Hypothalamus (tissue), 51 donors: ENCODE measurements around the gene PGBD1.

ENCODE experiments used
- DNase-seq, 51 donors: peaks; one replicate each; lab custom pipeline; 2025; lab: John Stamatoyannopoulos, UW

The PGBD1 gene

DNA sequence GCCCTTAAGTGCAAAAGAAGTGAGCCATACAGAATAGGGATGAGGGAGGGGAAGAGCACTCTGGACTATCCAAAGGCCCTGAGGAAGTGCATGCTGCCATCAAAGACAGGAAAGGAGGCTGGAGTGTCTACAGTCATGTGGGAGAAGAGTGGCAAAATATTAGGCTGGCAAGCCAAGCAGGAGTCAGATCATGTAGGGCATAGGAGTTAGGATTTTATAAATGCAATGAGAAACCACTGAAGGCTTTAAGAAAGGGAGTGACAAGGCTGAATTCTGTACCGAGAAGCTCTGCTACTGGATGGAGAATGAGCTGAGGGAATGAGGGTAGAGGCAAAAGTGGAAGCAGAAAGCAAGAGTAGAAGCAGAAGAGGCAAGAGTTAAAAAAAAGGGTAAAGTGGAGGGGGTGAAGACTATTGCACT, 52.2 kb downstream of the PGBD1 start:
- no peak for DNase-seq

DNA sequence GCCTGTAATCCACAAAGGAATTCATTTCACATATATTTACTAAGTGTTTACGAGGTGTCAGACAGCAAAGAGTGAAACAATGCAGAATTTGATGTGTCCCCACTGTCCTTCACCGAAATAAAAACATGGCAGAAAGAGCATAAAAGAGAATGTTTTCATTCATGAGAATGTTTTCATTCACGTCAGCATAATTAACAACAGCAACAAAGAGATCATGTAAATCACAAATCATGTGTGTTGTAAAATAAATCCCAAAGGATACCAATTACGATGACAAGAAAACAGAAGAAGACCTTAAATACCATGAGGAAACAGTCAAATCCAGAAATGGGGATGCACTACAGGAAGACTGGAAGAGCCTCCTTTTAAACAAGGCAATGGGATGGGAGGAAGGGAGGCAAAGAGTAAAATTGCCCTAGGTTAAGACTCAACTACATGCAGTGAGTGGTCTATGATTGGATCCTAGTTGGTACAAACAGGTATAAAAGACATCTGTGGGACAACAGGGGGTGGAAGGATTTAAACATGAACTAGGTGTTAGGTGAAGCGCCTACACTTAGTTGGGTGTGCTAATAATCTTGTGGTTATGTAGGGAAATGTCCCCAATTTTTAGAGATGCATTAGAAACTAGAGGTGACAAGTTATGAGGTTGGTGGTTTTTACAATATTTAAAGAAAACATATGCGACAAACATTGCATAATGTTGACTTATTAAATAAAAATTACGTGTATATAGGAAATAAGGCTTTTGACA, 53.1 kb downstream of the PGBD1 start:
- no peak for DNase-seq

DNA sequence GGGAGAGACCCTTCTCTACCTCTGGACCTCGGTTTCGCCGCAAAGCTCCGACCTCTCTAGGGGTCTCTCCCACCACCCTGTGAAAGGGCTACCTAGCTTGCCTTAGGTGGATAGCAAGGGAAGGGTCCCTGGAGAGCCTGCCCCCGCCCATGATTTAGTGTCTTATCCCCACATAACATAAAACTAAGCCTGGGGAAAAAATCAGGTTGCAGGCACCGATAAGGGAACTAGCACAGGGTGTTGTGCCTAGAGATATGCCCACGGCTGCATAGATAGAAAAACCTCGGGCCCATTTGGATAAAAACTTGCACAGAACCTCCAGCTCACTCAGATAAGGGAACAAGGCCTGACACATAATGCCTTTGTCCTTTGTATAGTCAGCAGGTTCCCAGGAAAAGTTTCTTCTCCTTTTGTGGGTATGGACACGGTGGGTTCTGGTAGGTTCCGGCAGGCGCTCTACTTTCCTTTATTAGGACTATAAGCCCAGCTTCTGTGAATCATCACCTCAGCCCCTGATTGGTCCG, 53.7 kb downstream of the PGBD1 start:
- DNase-seq = peak in 6 of 51 donors; percentile 21 to 52 (median 32)

DNA sequence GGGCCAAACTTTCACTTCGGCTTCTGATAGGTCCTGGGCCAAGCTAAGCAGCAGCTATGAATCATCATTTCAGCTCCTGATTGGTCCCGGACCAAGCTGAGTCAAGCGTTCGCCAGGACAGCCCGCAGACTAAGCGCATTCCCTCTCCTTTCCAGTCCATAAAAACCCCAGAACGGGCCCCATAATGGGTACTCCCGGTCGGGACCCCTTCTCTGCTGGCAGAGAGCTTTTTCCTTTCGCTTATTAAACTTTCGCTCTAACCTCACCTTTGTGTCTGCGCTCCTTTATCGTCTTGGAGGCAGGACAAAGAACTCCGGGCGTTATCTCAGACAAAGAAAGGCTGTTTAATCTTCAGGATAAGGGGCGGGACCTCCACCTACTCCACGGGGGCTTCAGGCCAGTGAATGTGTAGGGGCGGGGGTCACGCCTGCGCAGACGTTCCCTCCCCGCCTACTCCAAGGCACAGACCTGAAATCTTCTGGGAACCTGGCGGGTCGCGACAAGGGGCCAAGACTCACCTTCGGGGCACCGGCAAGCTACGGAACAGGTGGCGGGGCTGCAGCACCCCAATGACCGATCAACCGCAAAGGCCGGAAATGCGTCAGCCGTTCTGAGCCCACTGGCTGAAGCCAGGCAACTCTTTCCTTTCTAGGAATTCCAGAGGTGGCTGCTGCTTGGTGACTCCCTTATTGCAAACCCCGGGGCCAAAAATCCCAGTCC, 54.4 kb downstream of the PGBD1 start, which contains the start of gene ZSCAN31:
Gene ZSCAN31, minus strand, starts transcription at position 585 of the 720 bp plus-strand sequence. CDS start 6,465 bp downstream, outside the sequence.
- DNase-seq = peak; percentile 33 to 96 (median 85)

DNA sequence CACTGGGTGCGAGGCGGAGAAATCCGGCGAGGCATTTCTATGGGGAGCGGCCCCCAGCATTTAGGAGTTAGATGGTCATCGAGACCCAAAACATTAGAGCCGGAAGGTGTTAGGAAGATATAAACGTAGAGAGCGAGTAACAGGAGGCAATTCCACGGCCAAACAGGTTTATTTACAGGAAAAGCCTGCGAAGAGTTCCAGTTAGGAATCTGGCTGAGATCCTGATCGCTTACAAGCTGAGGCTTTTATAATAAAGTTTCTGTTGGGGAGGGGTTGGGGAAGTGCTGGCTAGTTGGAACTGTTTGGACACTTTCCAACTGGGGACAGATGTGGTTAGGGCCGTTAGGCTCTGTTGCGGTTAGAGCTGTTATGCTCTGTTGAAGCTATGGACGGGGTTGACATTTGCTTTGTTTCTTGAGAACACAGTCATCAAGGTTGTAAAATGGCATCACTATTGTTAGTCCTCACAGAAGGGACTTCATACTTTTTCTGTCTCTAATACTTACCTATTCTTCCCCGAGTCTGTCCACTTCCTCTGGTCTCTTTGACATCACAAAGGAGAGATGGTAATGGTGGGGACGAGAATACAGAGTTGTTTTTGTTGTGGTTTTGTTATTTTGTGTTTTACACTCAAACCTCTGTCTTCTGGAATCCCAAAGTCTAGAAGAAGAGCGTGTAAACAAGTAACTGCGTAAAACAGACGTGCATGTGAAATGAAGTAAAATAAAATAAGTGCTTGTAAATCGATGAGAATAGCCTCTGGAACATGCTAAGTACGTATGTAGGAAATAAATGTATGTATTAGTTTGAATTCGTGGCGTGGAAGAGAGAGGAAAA, 55.1 kb downstream of the PGBD1 start:
- DNase-seq = peak in 10 of 51 donors; percentile 5 to 78 (median 45)

DNA sequence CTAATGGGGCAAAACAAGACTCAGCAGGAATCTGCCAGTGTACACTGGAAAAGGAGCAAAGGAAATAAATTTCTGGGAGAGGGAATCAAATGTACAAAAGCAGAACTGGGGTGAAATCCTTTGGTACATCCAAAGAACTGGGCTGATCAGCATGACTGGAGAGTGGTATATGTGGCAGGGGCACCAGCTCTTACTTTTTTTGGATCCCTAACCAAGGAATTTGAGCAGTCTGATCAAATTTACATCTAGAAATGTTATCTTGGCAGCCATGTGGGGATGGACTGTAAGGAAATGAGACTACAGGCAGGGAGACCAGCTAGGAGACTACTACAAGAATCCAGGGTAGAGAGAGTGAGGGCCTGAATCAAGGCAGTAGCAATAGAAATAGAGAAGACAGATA, 55.7 kb downstream of the PGBD1 start:
- DNase-seq = no peak

DNA sequence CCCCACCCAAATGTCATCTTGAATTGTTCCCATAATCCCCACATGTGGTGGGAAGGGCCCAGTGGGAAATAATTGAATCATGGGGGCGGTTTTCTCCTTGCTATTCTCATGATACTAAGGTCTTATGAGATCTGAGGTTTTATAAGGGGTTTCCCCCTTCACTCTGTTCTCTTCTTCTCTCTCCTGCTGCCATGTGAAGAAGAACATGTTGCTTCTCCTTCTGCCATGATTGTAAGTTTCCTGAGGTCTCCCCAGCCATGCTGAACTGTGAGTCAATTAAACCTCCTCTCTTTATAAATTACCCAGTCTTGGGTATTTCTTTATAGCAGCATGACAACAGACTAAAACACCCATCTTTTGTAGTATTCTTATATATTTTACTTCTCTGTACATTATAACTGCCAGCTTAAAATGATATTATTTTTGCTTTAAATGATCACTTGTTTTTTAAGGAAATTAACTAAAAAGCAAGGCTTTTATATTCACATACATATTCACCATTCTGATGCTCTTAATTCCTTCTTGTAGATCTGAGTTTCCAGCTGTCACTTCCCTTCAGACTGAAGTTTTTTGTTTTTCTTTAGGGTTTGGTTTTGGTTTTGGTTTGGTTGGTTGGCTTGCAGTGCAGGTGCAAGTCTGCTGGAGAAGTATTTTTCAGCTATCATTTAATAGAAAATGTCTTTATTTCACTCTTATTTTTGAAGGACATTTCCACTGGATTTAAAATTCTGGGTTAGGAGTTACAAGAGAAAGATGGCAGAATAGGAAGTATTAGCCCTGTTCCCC, 59.1 kb downstream of the PGBD1 start:
- DNase-seq = no peak

DNA sequence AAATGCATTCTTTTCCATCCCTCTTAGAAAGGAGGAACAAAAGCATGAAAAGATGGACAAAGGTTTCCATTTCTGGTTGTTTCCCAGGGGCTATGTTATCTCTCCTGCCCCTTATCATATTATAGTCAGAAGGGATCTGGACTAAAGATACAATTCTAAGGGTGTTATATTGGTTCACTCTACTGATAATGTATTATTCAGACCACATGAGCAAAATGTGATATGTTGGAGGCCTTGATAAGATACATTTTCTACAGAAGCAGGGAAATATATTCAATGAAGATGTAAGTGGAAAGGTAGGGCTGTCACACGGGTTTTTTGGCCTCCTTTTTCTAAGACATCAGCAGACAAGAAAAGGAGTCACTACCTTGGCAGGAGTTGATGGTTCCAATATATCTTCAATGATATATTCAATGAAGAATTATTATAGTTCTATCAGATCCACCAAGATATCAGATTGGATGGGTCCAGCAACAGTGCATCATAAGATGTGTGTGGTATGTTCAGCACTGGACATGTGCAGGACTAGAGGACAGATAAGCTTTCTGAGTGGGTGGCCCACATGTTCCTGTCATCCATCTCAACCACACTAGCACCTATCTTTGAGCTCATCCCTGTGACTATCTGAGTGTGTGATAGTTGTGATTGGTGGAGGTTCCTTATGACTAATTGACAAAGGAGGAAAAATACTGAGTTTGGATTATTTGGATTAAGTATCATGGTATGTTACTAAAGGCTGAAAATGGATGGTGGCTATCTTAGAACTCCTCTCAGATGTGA, 62.7 kb downstream of the PGBD1 start:
- no peak for DNase-seq

DNA sequence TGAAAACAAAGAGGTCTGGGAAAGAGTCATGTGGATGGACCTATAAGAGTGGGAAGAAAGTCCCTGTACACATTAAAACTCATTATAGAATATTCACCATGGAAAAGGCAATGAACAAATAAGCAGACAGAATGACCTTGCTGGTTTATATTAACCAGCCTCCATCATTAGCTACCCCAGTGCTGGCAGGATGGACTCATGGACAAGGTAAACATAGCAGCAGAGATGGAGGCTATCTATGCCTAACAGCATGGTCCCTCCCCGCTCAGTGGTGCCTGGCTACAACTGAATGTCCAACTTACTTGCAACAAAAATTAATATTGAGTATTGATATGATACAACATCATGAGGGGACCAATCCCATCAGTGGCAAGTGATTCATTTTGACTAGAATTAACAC, 63.8 kb downstream of the PGBD1 start:
- DNase-seq = no peak

DNA sequence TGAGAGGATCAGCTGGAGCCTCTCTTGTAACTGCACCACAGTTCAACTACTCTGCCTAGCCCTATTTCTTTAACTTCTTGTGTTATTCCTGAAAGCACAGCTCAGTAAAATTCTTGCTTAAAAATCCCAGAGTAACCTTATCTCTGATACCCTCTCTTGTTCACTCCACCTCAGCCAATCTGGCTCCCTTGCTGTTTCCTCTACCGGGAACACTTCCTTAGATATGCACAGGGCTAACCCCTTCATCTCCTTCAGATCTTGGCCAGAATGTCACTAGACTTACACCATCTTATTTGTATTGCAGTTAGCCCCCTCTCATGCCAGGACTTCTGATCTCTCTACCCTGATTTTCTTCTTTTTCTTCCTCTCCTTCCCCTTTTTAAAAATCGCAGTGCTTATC, 65.7 kb downstream of the PGBD1 start:
- DNase-seq = no peak

DNA sequence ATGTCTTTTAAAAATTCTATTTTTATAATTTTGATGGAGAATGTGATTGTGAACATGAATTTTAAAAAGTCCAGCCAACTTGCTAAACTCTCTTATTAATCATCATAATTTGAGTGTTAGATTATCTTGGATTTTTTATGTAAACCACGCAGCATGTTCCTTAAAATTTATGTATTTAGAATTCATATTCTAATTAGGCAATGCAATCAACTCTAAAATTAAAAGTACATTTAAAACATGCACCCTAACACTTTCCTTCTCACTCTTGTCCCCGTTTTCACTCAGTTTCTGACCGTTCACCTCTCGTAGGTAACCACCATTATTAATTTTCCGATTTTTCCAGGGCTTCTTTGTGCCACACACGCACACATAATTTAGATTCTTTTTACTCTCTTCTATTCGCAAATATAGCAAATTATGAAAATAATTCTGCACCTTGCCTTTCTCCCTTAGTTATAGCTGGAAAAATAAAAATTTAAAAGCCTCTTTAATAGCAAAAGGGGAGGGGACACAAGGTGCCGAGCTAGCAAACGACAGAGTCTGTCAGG, 68.0 kb downstream of the PGBD1 start:
- DNase-seq = no peak

DNA sequence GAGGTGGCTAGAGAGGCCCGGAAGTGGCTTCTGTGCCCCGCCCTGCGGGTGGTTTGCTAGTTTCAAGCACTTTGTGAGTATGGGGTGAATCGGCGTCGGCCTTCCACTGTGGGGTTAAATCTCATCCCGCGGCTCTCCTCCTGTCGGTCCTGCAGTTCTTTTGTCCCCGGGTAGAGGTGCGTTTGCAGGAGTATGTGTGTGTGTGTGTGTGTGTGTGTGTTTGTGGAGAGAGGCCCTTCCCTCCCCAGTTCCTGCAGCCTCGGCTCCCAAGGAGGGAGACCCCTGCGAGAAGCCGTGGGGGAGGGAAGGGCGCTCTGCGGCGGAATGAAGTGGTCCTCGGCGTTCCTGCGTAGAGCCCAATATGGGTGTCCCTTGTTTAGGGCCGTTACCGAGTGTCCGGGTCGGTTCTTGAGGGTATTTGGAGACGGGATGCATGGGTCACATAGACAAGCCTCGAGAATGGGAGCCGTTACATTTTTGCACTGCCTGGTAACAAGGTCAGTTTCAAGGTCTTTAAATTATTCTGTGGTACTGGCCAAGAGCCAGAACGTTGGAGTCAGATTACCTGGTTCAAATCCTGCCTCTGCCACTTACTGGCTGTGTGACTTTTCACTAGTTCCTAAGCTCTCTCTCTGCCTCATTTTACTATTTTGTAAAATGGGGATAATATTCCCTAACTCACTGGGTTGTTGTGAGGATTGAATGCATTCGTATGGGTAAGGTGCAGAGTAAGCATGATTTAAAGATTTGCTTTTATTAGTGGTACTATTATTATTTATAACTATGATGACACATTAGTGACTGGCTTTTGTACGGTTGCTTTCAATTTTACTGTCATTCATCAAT, 68.7 kb downstream of the PGBD1 start, which contains the start of gene ZKSCAN3:
Gene ZKSCAN3, plus strand, starts transcription at position 56 of the 846 bp plus-strand sequence. CDS start 9,640 bp downstream, outside the sequence.
- DNase-seq = peak in 50 of 51 donors; percentile 20 to 89 (median 72)

DNA sequence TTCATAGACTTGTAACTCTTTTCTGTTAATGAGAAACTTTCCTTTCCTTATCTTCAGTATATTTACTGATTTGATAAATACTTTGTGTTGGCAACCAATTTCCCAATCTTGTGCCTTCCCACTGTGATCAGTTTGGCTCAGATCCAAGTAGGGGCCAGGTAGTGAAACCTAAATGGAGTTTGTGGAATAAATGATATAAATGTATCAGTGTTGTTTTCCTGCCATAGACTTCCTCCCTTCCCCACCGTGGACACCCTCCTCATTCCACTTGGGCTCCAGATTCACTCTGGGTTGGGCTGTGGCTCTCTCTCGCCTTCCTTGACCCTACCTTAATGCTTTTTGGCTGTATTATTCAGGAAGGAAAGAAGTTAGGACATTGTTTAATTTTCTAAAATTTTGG, 69.7 kb downstream of the PGBD1 start:
- no peak for DNase-seq

DNA sequence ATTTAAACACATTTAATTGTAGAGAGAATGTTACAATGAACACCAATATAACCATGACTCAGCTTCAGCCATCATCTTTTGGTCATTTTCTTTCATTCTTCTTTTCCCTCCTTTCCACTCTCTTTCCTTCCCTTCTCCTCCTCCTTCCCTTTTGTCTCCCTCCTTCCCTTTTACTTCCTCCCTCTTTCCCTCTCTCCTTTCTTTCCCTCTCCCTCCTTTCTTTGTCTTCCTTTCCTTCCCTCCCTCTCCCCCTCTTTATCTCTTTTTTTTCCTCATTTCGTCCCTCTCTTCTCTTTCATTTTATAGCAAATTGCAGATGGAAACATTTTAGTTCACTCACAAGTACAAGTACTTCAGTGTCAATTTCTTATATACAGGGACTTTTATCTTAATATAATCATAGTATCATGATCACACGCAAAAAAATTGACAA, 70.1 kb downstream of the PGBD1 start:
- DNase-seq = no peak
